K562 (cell line): ENCODE data around the gene RNF138. TPM values are rescaled to one million over a fixed set of nuclear protein-coding genes. Genes with fewer than 3 reads are reported as not detected.

Experiments used
- ATAC-seq: fragments of 200-7000 bp; cut with Tn5 transposase; 3 replicates; pipeline ENCODE4 v1.9.1; 2020; ENCODE audit warnings: moderate library complexity
- BruUV-seq: library from RNA; stranded (reverse); fragments of 400-500 nt; replicated peaks from 2 replicates; lab custom pipeline; 2021; lab: Mats Ljungman, UMichigan
- CTCF ChIA-PET: fragments of 300-600 bp; formaldehyde crosslinking; extraction: SDS; loops from one replicate; lab custom pipeline; 2021; ENCODE audit warnings: low intra/inter-chr PET ratio; lab: Yijun Ruan, JAX
- POLR2A ChIA-PET: fragments of 300-600, 350-650 bp; sonication (Branson Sonifier 250); formaldehyde crosslinking; extraction: SDS; loops from one replicate; lab custom pipeline; 2021; ENCODE audit warnings: antibody characterized with exemption, inconsistent platforms; lab: Yijun Ruan, JAX
- DNase-seq, 4 experiments: peaks; one replicate each; pipeline versions ENCODE4 v3.0.0 to v3.0.0-alpha.2; 2011 to 2018; ENCODE audit warnings: low spot score in 3 of 4, mixed read lengths in 3 of 4; ENCODE audit errors: extremely low read depth in 1 of 4
- FAIRE-seq: peaks from 2 replicates; lab custom pipeline; 2011; peaks lifted over from hg19 to GRCh38; lab: Jason Lieb, UNC
- H2AFZ ChIP-seq: 2 replicates; pipeline ENCODE4 v1.6.0; 2011; ENCODE audit warnings: low read depth, low read length, control low read depth, inconsistent platforms
- H3K27ac ChIP-seq: fragments of 200-600 bp; 3 replicates; pipeline ENCODE4 v1.8.0; 2011; ENCODE audit warnings: low read depth, mild to moderate bottlenecking, control low read depth, inconsistent platforms, low read length, moderate library complexity, mixed read lengths; ENCODE audit errors: extremely low read depth
- H3K27me3 ChIP-seq, 2 experiments: fragments of 300-600 bp in 1 of 2; 2 replicates in 1 of 2; 3 replicates in 1 of 2; pipeline versions ENCODE4 v1.6.0 to v1.8.0; 2011; ENCODE audit warnings: inconsistent platforms in 2 of 2, low read length in 2 of 2, mild to moderate bottlenecking in 1 of 2, mixed read lengths in 1 of 2, moderate library complexity in 1 of 2; ENCODE audit not compliant: control insufficient read depth in 2 of 2, insufficient read depth in 2 of 2
- H3K36me3 ChIP-seq: fragments of 300-600 bp; 3 replicates; pipeline ENCODE4 v1.8.0; 2011; ENCODE audit warnings: mild to moderate bottlenecking, low read length, inconsistent platforms; ENCODE audit not compliant: control insufficient read depth, insufficient read depth
- H3K4me1 ChIP-seq, 2 experiments: fragments of 200-600 bp in 1 of 2; replicated peaks in 1 of 2; 2 replicates in 1 of 2; 3 replicates in 1 of 2; pipeline versions ENCODE4 v1.5.1 to v1.8.0; 2011; ENCODE audit warnings: inconsistent platforms in 2 of 2, low read length in 2 of 2, mild to moderate bottlenecking in 1 of 2, mixed read lengths in 1 of 2, moderate library complexity in 1 of 2; ENCODE audit not compliant: control insufficient read depth in 2 of 2, insufficient read depth in 2 of 2
- H3K4me2 ChIP-seq: 2 replicates; pipeline ENCODE4 v1.6.1; 2011; ENCODE audit warnings: low read length, control low read depth, inconsistent platforms, mixed read lengths; ENCODE audit not compliant: insufficient read depth
- H3K4me3 ChIP-seq: fragments of 200-600 bp; sonication (generic), shearing (Covaris generic); 2 replicates; pipeline ENCODE4 v1.5.1; 2016; ENCODE audit warnings: control low read depth, inconsistent platforms
- H3K79me2 ChIP-seq: fragments of 200-600 bp; 3 replicates; pipeline ENCODE4 v1.8.0; 2011; ENCODE audit warnings: low read length, inconsistent platforms; ENCODE audit not compliant: control insufficient read depth, insufficient read depth
- H3K9ac ChIP-seq, 2 experiments: 2 replicates each; pipeline versions ENCODE4 v1.6.0 to v1.6.1; 2011; ENCODE audit warnings: low read depth in 2 of 2, low read length in 2 of 2, control low read depth in 1 of 2, inconsistent platforms in 1 of 2, mild to moderate bottlenecking in 1 of 2, mixed read lengths in 1 of 2; ENCODE audit not compliant: insufficient read depth in 1 of 2
- H3K9me1 ChIP-seq: one replicate; pipeline ENCODE4 v1.6.0; 2011; ENCODE audit warnings: inconsistent platforms, mild to moderate bottlenecking, low read length, moderate library complexity; ENCODE audit not compliant: control insufficient read depth, insufficient read depth
- H3K9me3 ChIP-seq: replicated peaks from 2 replicates; pipeline ENCODE4 v1.5.1; 2011; ENCODE audit warnings: low read depth, low read length, inconsistent platforms; ENCODE audit not compliant: control insufficient read depth, insufficient read depth
- H4K20me1 ChIP-seq: replicated peaks from 2 replicates; pipeline ENCODE4 v1.6.1; 2011; ENCODE audit warnings: low read length, inconsistent platforms, mixed read lengths; ENCODE audit not compliant: control insufficient read depth, insufficient read depth
- BACH1 ChIP-seq: fragments of 200-800 bp; sonication (Bioruptor generic); IDR thresholded peaks from 2 replicates; pipeline ENCODE4 v1.6.1; 2016; ENCODE audit warnings: missing genetic modification characterization, missing compliant biosample characterization
- BDP1 ChIP-seq: IDR thresholded peaks from 3 replicates; pipeline ENCODE4 v1.6.1; 2011; ENCODE audit not compliant: insufficient read length, insufficient read depth
- DPF2 ChIP-seq: fragments of 450-650 bp; IDR thresholded peaks from 2 replicates; pipeline ENCODE4 v1.6.1; 2016
- MCM3 ChIP-seq: fragments of 450-650 bp; IDR thresholded peaks from 2 replicates; pipeline ENCODE4 v1.6.1; 2016
- MECOM ChIP-seq: fragments of 250-450 bp; sonication (Bioruptor Pico); IDR thresholded peaks from 2 replicates; pipeline ENCODE4 v1.8.0; 2022; ENCODE audit warnings: inconsistent platforms
- PHF20 ChIP-seq: fragments of 450-650 bp; IDR thresholded peaks from 2 replicates; pipeline ENCODE4 v1.6.1; 2018; ENCODE audit not compliant: partially characterized antibody
- PHTF2 ChIP-seq: fragments of 250-450 bp; sonication (Bioruptor Pico); IDR thresholded peaks from 2 replicates; pipeline ENCODE4 v1.5.0; 2021; ENCODE audit warnings: mild to moderate bottlenecking
- ZNF354B ChIP-seq: fragments of 250-450 bp; sonication (Bioruptor Pico); IDR thresholded peaks from 2 replicates; pipeline ENCODE4 v1.4.0; 2020
- ZNF76 ChIP-seq: fragments of 250-450 bp; sonication (Bioruptor Pico); IDR thresholded peaks from 2 replicates; pipeline ENCODE4 v1.4.0; 2020; ENCODE audit warnings: mild to moderate bottlenecking, moderate library complexity, borderline replicate concordance
- ZNF79 ChIP-seq: fragments of 250-450 bp; sonication (Bioruptor Pico); IDR thresholded peaks from 2 replicates; pipeline ENCODE4 v1.4.0; 2020; ENCODE audit warnings: low read depth, mild to moderate bottlenecking, moderate library complexity
- WGBS: fragments of 100-300 bp; shearing (Covaris generic); methylation state at CpG from one replicate; pipeline ENCODE4 v1.1.6; 2016; ENCODE audit warnings: low coverage, mixed read lengths; ENCODE audit not compliant: insufficient coverage; ENCODE audit errors: missing lambda C conversion rate; 5-methylcytosine and 5-hydroxymethylcytosine counted together
- in situ Hi-C: fragments of 300-500 bp; cut with MboI; formaldehyde crosslinking; loops from 4 replicates; pipeline ENCODE4 v1.15.0; 2018; ENCODE audit warnings: inconsistent platforms, mixed read lengths
- intact Hi-C: fragments of 100-400 bp; cut with micrococcal nuclease; formaldehyde crosslinking; loops from 2 replicates; pipeline ENCODE4 v1.14.2; 2022
- polyA plus RNA-seq, 8 experiments: library from polyadenylated mRNA; depleted of rRNA in 4 of 8; stranded (reverse) in 5 of 8; unstranded in 3 of 8; fragments of >200 nt; fragmentation: Nextera tagmentation in 2 of 8; fragmentation: Illumina TruSeq in 1 of 8; extraction: Ambion mirVana in 2 of 8; extraction: Trizol in 1 of 8; gene quantifications; 2 replicates each; pipeline versions ENCODE4 v1.2.1 to v1.2.3, GENCODE V29; 2011 to 2014; ENCODE audit warnings: inconsistent platforms in 1 of 8, missing spikeins in 1 of 8
- total RNA-seq, 7 experiments: library from RNA; depleted of rRNA in 6 of 7; stranded (reverse); fragments of >200 nt in 6 of 7; fragmentation: Illumina TruSeq in 2 of 7; extraction: Trizol in 2 of 7; gene quantifications; 2 replicates each; pipeline versions ENCODE4 v1.2.1 to v1.2.3, GENCODE V29; 2011 to 2021; ENCODE audit warnings: low replicate concordance in 1 of 7
- TF ChIP-seq, protein P1 (sequence below): fragments of 250-450 bp; sonication (Bioruptor Pico); IDR thresholded peaks from 2 replicates; pipeline ENCODE4 v1.5.0; 2020; ENCODE audit warnings: mild to moderate bottlenecking
- TF ChIP-seq, protein P2 (sequence below): sonication (generic); formaldehyde crosslinking; IDR thresholded peaks from 2 replicates; pipeline ENCODE4 v1.4.0; 2020; ENCODE audit warnings: mild to moderate bottlenecking, missing genetic modification reagents
- TF ChIP-seq, protein P3 (sequence below): sonication (generic); formaldehyde crosslinking; IDR thresholded peaks from 2 replicates; pipeline ENCODE4 v1.8.0; 2022; ENCODE audit warnings: mild to moderate bottlenecking, missing genetic modification reagents
- TF ChIP-seq, protein P4 (sequence below): fragments of 250-450 bp; sonication (Bioruptor Pico); IDR thresholded peaks from 2 replicates; pipeline ENCODE4 v1.4.0; 2020; ENCODE audit warnings: mild to moderate bottlenecking, moderate library complexity
- TF ChIP-seq, protein P5 (sequence below), 2 experiments: IDR thresholded peaks; 2 replicates each; pipeline ENCODE4 v1.6.1; 2012; ENCODE audit warnings: improper control_type of control experiment in 2 of 2, low read depth in 2 of 2, low read length in 2 of 2, borderline replicate concordance in 1 of 2

The RNF138 gene
- total and polyA plus RNA-seq, 9 of the 15 experiments (the other 6 are each of a cell fraction or from before 2014, with no cell fraction given): 47.6 to 100 (median 62.5) TPM

DNA sequence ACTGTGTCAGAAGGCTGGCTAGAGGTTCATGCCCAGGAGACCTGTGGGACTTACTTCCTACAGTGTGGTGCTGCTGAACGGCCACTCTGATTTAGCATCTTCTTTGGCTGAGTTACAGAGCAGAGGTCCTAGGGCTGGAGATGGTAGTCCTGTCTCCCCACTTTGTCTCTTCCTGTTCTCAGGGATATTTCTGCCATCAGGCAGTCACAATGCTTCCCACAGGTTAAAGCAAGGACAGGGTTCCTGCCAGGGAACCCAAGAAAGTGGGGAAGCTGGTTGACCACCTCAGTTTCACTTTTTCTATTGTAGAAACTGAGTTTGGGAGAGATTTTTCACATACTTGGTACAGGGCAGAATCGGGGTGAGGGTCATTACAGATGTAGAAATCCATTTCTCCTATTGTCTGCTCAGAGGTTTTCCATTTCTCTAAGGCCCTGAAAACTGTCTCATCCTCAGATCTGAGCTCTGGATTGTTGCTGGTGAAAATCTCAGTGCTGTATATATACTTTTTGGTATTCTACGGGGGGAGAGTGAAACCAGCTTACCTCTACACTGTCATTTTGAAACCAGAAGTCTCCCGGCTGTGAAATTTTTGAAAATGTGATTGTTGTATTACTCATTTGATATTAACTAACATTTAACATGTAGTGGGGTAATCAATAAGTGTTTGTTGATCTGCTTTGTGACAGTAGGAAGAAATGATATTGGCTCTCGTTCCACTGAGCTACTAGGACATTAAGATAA is 61.2 kb downstream of the RNF138 start:
- Histone ChIP-seq H3K4me1 (no peaks in the 10 kb centered on the region), H3K9ac (no peak overlapping the region), H3K27me3 (peaks cover 0 to 4% of the 10 kb centered on the region in 2 experiments; a peak in 1 of 5 replicates), H3K79me2 (no peaks in the 10 kb centered on the region), H3K27ac (no peak overlapping the region), H3K9me1 (no peaks in the 10 kb centered on the region), H4K20me1 (no peaks in the 10 kb centered on the region), H3K4me3 (no peak overlapping the region), H2AFZ (no peak overlapping the region), H3K36me3 (no peaks in the 10 kb centered on the region), H3K4me2 (no peak overlapping the region), H3K9me3 (no peaks in the 10 kb centered on the region)
- in situ Hi-C loops: no loop called here
- ATAC-seq: no peak
- intact Hi-C loops: loop anchor here (10.0 kb wide), 1 partner anchor 202 kb away; no protein-coding TSS in a partner anchor
- BruUV-seq: no TSS peak
- under 1% methylated on average over 5 of the region's 5 CpGs for WGBS
- DNase-seq: no peak
- FAIRE-seq: no peak
- POLR2A ChIA-PET: no interaction called here
- TF ChIP-seq MECOM (no peak), BACH1 (tag) (no peak), MCM3 (no peak), DPF2 (no peak), PHF20 (no peak), PHTF2 (CRISPR knock-in tag) (no peak), ZNF76 (CRISPR knock-in tag) (no peak), BDP1 (no peak), ZNF354B (CRISPR knock-in tag) (no peak), ZNF79 (CRISPR knock-in tag) (no peak)
- TF ChIP-seq, protein P1, sequence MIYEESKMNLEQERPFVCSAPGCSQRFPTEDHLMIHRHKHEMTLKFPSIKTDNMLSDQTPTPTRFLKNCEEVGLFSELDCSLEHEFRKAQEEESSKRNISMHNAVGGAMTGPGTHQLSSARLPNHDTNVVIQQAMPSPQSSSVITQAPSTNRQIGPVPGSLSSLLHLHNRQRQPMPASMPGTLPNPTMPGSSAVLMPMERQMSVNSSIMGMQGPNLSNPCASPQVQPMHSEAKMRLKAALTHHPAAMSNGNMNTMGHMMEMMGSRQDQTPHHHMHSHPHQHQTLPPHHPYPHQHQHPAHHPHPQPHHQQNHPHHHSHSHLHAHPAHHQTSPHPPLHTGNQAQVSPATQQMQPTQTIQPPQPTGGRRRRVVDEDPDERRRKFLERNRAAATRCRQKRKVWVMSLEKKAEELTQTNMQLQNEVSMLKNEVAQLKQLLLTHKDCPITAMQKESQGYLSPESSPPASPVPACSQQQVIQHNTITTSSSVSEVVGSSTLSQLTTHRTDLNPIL (CRISPR knock-in tag): no peak
- TF ChIP-seq, protein P2, sequence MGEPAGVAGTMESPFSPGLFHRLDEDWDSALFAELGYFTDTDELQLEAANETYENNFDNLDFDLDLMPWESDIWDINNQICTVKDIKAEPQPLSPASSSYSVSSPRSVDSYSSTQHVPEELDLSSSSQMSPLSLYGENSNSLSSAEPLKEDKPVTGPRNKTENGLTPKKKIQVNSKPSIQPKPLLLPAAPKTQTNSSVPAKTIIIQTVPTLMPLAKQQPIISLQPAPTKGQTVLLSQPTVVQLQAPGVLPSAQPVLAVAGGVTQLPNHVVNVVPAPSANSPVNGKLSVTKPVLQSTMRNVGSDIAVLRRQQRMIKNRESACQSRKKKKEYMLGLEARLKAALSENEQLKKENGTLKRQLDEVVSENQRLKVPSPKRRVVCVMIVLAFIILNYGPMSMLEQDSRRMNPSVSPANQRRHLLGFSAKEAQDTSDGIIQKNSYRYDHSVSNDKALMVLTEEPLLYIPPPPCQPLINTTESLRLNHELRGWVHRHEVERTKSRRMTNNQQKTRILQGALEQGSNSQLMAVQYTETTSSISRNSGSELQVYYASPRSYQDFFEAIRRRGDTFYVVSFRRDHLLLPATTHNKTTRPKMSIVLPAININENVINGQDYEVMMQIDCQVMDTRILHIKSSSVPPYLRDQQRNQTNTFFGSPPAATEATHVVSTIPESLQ: no peak
- TF ChIP-seq, protein P3, sequence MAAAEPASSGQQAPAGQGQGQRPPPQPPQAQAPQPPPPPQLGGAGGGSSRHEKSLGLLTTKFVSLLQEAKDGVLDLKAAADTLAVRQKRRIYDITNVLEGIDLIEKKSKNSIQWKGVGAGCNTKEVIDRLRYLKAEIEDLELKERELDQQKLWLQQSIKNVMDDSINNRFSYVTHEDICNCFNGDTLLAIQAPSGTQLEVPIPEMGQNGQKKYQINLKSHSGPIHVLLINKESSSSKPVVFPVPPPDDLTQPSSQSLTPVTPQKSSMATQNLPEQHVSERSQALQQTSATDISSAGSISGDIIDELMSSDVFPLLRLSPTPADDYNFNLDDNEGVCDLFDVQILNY (CRISPR knock-in tag): no peak
- TF ChIP-seq, protein P4, sequence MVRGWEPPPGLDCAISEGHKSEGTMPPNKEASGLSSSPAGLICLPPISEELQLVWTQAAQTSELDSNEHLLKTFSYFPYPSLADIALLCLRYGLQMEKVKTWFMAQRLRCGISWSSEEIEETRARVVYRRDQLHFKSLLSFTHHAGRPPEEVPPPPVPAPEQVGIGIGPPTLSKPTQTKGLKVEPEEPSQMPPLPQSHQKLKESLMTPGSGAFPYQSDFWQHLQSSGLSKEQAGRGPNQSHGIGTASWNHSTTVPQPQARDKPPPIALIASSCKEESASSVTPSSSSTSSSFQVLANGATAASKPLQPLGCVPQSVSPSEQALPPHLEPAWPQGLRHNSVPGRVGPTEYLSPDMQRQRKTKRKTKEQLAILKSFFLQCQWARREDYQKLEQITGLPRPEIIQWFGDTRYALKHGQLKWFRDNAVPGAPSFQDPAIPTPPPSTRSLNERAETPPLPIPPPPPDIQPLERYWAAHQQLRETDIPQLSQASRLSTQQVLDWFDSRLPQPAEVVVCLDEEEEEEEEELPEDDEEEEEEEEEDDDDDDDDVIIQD (CRISPR knock-in tag): no peak
- TF ChIP-seq, protein P5, sequence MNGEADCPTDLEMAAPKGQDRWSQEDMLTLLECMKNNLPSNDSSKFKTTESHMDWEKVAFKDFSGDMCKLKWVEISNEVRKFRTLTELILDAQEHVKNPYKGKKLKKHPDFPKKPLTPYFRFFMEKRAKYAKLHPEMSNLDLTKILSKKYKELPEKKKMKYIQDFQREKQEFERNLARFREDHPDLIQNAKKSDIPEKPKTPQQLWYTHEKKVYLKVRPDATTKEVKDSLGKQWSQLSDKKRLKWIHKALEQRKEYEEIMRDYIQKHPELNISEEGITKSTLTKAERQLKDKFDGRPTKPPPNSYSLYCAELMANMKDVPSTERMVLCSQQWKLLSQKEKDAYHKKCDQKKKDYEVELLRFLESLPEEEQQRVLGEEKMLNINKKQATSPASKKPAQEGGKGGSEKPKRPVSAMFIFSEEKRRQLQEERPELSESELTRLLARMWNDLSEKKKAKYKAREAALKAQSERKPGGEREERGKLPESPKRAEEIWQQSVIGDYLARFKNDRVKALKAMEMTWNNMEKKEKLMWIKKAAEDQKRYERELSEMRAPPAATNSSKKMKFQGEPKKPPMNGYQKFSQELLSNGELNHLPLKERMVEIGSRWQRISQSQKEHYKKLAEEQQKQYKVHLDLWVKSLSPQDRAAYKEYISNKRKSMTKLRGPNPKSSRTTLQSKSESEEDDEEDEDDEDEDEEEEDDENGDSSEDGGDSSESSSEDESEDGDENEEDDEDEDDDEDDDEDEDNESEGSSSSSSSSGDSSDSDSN (IDR thresholded peaks at IDR 0.05; ENCODE audit: borderline replicate concordance in 1 of 2, low read depth in 2 of 2, low read length in 2 of 2): no peak
- CTCF ChIA-PET: no interaction called here
